Measurements from ENCODE around the gene SHISA8.

Gene SHISA8

DNA sequence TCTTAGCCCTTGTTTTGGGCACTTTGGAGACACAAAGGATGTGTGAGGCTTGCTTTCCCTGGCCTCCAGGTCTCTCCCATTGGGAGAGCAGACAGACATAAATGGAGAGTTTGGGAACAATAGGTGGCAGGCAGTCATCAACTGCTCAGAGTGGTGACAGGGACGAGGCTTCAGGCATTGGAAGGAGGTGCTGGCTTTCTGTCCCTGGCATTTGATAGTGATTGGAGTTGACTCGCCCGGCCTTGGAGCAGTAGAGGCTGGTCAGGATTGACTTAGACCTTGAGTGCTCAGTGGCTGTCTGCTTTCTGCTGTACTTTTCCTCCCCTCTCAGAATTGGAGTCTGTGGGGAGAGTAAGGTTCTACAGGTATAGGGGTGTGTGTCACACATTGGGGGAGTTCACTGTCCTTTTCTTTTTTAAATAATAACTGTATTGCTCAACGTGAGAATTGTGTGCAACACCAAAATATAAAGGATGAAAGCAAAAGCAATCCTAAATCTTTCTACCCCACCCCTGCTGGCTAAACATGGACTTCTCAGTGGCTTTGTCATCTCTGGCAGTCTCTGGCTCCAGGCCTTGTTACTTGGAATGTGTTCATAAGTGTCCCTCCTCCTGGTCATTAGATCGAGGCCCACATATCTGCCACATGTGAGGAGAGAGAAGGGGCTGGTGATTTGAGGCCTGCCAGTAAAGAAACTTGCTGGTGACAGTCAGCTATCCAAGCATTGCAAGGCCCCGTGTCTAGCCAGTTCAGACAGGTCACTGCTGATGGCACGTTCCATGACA is 21.1 kb downstream of the SHISA8 start:
- H3K4me3 ChIP-seq: no peak overlapping the region
- no peak overlapping the region for H3K27ac ChIP-seq
- TF ChIP-seq, protein P1, sequence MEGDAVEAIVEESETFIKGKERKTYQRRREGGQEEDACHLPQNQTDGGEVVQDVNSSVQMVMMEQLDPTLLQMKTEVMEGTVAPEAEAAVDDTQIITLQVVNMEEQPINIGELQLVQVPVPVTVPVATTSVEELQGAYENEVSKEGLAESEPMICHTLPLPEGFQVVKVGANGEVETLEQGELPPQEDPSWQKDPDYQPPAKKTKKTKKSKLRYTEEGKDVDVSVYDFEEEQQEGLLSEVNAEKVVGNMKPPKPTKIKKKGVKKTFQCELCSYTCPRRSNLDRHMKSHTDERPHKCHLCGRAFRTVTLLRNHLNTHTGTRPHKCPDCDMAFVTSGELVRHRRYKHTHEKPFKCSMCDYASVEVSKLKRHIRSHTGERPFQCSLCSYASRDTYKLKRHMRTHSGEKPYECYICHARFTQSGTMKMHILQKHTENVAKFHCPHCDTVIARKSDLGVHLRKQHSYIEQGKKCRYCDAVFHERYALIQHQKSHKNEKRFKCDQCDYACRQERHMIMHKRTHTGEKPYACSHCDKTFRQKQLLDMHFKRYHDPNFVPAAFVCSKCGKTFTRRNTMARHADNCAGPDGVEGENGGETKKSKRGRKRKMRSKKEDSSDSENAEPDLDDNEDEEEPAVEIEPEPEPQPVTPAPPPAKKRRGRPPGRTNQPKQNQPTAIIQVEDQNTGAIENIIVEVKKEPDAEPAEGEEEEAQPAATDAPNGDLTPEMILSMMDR (IDR thresholded peaks at IDR 0.05): no peak
- DNase-seq (ENCODE audit: low spot score): no peak

DNA sequence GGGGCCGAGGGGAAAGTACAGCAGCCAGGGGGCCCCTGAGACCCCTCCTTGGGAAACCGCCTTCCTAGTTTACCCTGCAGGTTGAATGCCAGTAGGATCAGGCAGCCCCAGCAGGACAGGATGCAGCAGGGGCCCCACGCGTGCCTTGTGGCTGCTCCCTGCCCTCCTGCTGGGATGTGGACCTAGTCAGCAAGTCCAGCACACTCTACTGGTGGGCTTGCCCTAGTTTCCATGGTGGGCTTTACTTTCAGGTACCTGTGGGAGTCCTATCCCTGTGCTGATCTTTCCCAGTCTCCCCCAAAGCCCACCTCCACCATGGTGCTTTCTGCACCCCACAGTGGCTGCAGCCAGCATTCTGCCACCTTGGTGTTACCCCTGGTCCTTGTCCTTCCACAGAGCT is 22.2 kb downstream of the SHISA8 start:
- no peak overlapping the region for H3K4me3 ChIP-seq
- no peak for DNase-seq (ENCODE audit: low spot score)
- TF ChIP-seq, protein P1 (IDR thresholded peaks at IDR 0.05): no peak
- no peak overlapping the region for H3K27ac ChIP-seq

GRCh38 chr22:41891407-41891806 is 23.5 kb downstream of the SHISA8 start:
- H3K4me3 ChIP-seq: no peak overlapping the region
- no peak for DNase-seq (ENCODE audit: low spot score)
- TF ChIP-seq, protein P1 (IDR thresholded peaks at IDR 0.05): no peak
- no peak overlapping the region for H3K27ac ChIP-seq

- DNase-seq (ENCODE audit: low spot score): no peak
- TF ChIP-seq, protein P1 (IDR thresholded peaks at IDR 0.05): no peak
- no peak overlapping the region for H3K27ac ChIP-seq
- H3K4me3 ChIP-seq: no peak overlapping the region
Observed at GRCh38 chr22:41888627-41889200, 26.2 kb downstream of the SHISA8 start.

DNA sequence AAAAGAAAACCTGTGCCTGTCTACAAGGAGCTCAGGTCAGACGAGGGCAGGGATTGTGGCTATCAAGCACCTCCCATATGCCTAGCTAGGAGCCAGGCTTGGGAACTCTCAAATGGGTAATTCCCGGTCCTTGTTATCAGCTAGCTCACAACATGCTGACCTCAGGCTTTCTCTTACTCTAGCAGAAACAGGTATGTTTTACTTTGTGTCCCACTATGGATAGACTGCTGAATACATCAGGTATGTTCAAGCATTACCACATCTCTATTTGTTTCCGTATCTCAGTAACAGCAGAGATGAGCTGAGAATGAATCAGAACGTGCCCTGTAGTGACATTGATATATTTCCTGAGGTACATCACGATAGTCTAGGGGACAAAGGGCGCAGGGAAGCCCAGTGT is 29.4 kb downstream of the SHISA8 start:
- H3K27ac ChIP-seq: no peak overlapping the region
- no peak overlapping the region for H3K4me3 ChIP-seq
- no peak for DNase-seq (ENCODE audit: low spot score)
- TF ChIP-seq, protein P1 (IDR thresholded peaks at IDR 0.05): no peak

- no peak for DNase-seq (ENCODE audit: low spot score)
- no peak overlapping the region for H3K27ac ChIP-seq
- TF ChIP-seq, protein P1 (IDR thresholded peaks at IDR 0.05): no peak
- no peak overlapping the region for H3K4me3 ChIP-seq
Observed at GRCh38 chr22:41885116-41885515, 29.8 kb downstream of the SHISA8 start.

- no peak for DNase-seq (ENCODE audit: low spot score)
- TF ChIP-seq, protein P1 (IDR thresholded peaks at IDR 0.05): no peak
- no peak overlapping the region for H3K27ac ChIP-seq
- H3K4me3 ChIP-seq: no peak overlapping the region
Observed at GRCh38 chr22:41883400-41883799, 31.5 kb downstream of the SHISA8 start.
